Caco-2 (cell line): ENCODE measurements around the gene GPR39. TPM values are rescaled to one million over a fixed set of nuclear protein-coding genes. Genes with fewer than 3 reads are reported as not detected.

Source experiments
- BruUV-seq: library from RNA; stranded (reverse); fragments of 400-500 nt; replicated peaks from 2 replicates; lab custom pipeline; 2021; lab: Mats Ljungman, UMichigan
- CTCF ChIA-PET: fragments of 300-600 bp; sonication (Branson Sonifier 250); formaldehyde crosslinking; loops from one replicate; lab custom pipeline; 2022; ENCODE audit warnings: antibody characterized with exemption; lab: Charles Lee
- POLR2A ChIA-PET: fragments of 300-600 bp; sonication (Branson Sonifier 250); formaldehyde crosslinking; loops from one replicate; lab custom pipeline; 2022; ENCODE audit warnings: antibody characterized with exemption; lab: Charles Lee
- DNase-seq, 2 experiments: peaks; one replicate each; pipeline versions ENCODE4 v3.0.0 to v3.0.0-alpha.2; 2020 to 2022
- H3K27me3 ChIP-seq: replicated peaks from 2 replicates; pipeline ENCODE4 v1.6.0; 2011; ENCODE audit warnings: low read length; ENCODE audit not compliant: control insufficient read depth, insufficient read depth
- H3K36me3 ChIP-seq: 2 replicates; pipeline ENCODE4 v1.5.1; 2011; ENCODE audit warnings: low read length; ENCODE audit not compliant: control insufficient read depth, insufficient read depth
- H3K4me1 ChIP-seq: fragments of 250-450 bp; sonication (Bioruptor Pico); 2 replicates; pipeline ENCODE4 v1.5.1; 2020; ENCODE audit warnings: mild to moderate bottlenecking
- H3K4me3 ChIP-seq: 2 replicates; pipeline ENCODE4 v1.5.1; 2011; ENCODE audit warnings: low read depth, mild to moderate bottlenecking, control low read depth, low read length
- H3K9me3 ChIP-seq: fragments of 250-450 bp; sonication (Bioruptor Pico); 2 replicates; pipeline ENCODE4 v1.5.1; 2020; ENCODE audit warnings: mild to moderate bottlenecking, moderate library complexity
- H3K27ac Mint-ChIP-seq: one replicate; pipeline ENCODE4 v1.8.0; 2022; ENCODE audit warnings: mixed read lengths; ENCODE audit not compliant: unreplicated experiment
- H3K27me3 Mint-ChIP-seq: one replicate; pipeline ENCODE4 v1.8.0; 2022; ENCODE audit warnings: mixed read lengths; ENCODE audit not compliant: insufficient read depth, unreplicated experiment
- H3K36me3 Mint-ChIP-seq: one replicate; pipeline ENCODE4 v1.8.0; 2022; ENCODE audit warnings: mild to moderate bottlenecking, mixed read lengths; ENCODE audit not compliant: insufficient read depth, unreplicated experiment
- H3K4me1 Mint-ChIP-seq: one replicate; pipeline ENCODE4 v1.8.0; 2022; ENCODE audit warnings: low read depth, mixed read lengths; ENCODE audit not compliant: unreplicated experiment
- H3K4me3 Mint-ChIP-seq: one replicate; pipeline ENCODE4 v1.8.0; 2022; ENCODE audit warnings: mild to moderate bottlenecking, moderate library complexity, mixed read lengths; ENCODE audit not compliant: unreplicated experiment
- H3K9me3 Mint-ChIP-seq: one replicate; pipeline ENCODE4 v1.8.0; 2022; ENCODE audit warnings: mixed read lengths; ENCODE audit not compliant: unreplicated experiment
- intact Hi-C: fragments of 100-400 bp; cut with micrococcal nuclease; formaldehyde crosslinking; loops from one replicate; pipeline ENCODE4 v1.10.0; 2022; ENCODE audit not compliant: unreplicated experiment
- total RNA-seq: library from RNA; stranded (reverse); gene quantifications from 2 replicates; pipeline ENCODE4 v1.2.3, GENCODE V29; 2022
- TF ChIP-seq, protein P1 (sequence below), 2 experiments: fragments of 200-600 bp in 1 of 2; IDR thresholded peaks; 1 replicate in 1 of 2; 2 replicates in 1 of 2; pipeline versions ENCODE4 v1.5.1 to v1.8.0; 2011 to 2022; ENCODE audit warnings: antibody characterized with exemption in 1 of 2, control low read depth in 1 of 2, inconsistent platforms in 1 of 2, low read depth in 1 of 2, low read length in 1 of 2, mild to moderate bottlenecking in 1 of 2, moderate library complexity in 1 of 2; ENCODE audit not compliant: insufficient read depth in 1 of 2, severe bottlenecking in 1 of 2, unreplicated experiment in 1 of 2

The GPR39 gene
- total RNA-seq, 1 experiment from 2014 or later, result 26.8 TPM

- Mint-ChIP-seq H3K4me1 (peaks cover 7% of the 10 kb centered on the region), H3K4me3 (no peak overlapping the region), H3K9me3 (no peaks in the 10 kb centered on the region), H3K27me3 (no peaks in the 10 kb centered on the region), H3K36me3 (peaks cover 5% of the 10 kb centered on the region), H3K27ac (no peak overlapping the region)
- Histone ChIP-seq H3K4me3 (no peak overlapping the region), H3K4me1 (no peaks in the 10 kb centered on the region), H3K36me3 (no peaks in the 10 kb centered on the region), H3K27me3 (no peaks in the 10 kb centered on the region), H3K9me3 (no peaks in the 10 kb centered on the region)
- ChIA-PET CTCF (no interaction called here), POLR2A (no interaction called here)
- TF ChIP-seq, protein P1, sequence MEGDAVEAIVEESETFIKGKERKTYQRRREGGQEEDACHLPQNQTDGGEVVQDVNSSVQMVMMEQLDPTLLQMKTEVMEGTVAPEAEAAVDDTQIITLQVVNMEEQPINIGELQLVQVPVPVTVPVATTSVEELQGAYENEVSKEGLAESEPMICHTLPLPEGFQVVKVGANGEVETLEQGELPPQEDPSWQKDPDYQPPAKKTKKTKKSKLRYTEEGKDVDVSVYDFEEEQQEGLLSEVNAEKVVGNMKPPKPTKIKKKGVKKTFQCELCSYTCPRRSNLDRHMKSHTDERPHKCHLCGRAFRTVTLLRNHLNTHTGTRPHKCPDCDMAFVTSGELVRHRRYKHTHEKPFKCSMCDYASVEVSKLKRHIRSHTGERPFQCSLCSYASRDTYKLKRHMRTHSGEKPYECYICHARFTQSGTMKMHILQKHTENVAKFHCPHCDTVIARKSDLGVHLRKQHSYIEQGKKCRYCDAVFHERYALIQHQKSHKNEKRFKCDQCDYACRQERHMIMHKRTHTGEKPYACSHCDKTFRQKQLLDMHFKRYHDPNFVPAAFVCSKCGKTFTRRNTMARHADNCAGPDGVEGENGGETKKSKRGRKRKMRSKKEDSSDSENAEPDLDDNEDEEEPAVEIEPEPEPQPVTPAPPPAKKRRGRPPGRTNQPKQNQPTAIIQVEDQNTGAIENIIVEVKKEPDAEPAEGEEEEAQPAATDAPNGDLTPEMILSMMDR (IDR thresholded peaks at IDR 0.05; ENCODE audit: insufficient read depth in 1 of 2, low read depth in 1 of 2, low read length in 1 of 2, severe bottlenecking in 1 of 2, unreplicated experiment in 1 of 2), result no peak
- no peak for DNase-seq
- intact Hi-C loops, result no loop called here
- BruUV-seq, result no TSS peak
These were observed 156.9 kb downstream of the GPR39 start for GRCh38 chr2:132573444-132574007.

DNA sequence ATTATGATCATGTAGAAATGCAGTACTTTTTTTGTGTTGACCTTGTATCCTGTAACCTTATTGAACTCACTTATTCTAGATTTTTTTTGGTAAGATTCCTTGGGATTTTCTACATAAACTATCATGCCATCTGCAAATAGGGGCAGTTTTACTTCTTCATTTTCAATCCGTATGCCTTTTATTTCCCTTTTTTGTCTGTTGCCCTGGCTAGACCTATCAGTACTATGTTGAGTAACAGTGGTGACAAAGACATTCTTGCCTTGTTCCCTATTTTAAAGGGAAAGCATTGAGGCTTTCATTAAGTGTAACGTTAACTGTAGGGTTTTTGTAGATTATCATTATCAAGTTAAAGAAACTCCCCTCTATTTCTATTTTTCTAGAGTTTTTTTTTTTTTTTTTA is 161.1 kb downstream of the GPR39 start:
- H3K9me3 Mint-ChIP-seq, result no peaks in the 10 kb centered on the region
- H3K4me3 Mint-ChIP-seq, result no peak overlapping the region

GRCh38 chr2:132581591-132581990 is 165.0 kb downstream of the GPR39 start:
- H3K4me1 Mint-ChIP-seq, result peaks cover 17% of the 10 kb centered on the region
- Histone ChIP-seq H3K27me3 (no peaks in the 10 kb centered on the region), H3K9me3 (no peaks in the 10 kb centered on the region), H3K4me1 (no peaks in the 10 kb centered on the region), H3K36me3 (no peaks in the 10 kb centered on the region), H3K4me3 (no peak overlapping the region)
- POLR2A ChIA-PET, result no interaction called here
- no peak overlapping the region for H3K4me3 Mint-ChIP-seq
- CTCF ChIA-PET, result no interaction called here
- TF ChIP-seq, protein P1 (IDR thresholded peaks at IDR 0.05; ENCODE audit: insufficient read depth in 1 of 2, low read depth in 1 of 2, low read length in 1 of 2, severe bottlenecking in 1 of 2, unreplicated experiment in 1 of 2), result no peak
- intact Hi-C loops, result no loop called here
- peak overlapping the region; percentile 34 for H3K27ac Mint-ChIP-seq
- no TSS peak for BruUV-seq
- H3K36me3 Mint-ChIP-seq, result no peaks in the 10 kb centered on the region
- no peaks in the 10 kb centered on the region for H3K27me3 Mint-ChIP-seq
- no peak for DNase-seq
- no peaks in the 10 kb centered on the region for H3K9me3 Mint-ChIP-seq

More for the DNA sequence above, 161.1 kb downstream of the GPR39 start:
- Histone ChIP-seq H3K4me1 (no peaks in the 10 kb centered on the region), H3K4me3 (no peak overlapping the region), H3K36me3 (no peaks in the 10 kb centered on the region), H3K9me3 (no peaks in the 10 kb centered on the region), H3K27me3 (no peaks in the 10 kb centered on the region)
- Mint-ChIP-seq H3K36me3 (peaks cover 3% of the 10 kb centered on the region), H3K27ac (no peak overlapping the region), H3K27me3 (no peaks in the 10 kb centered on the region), H3K4me1 (no peaks in the 10 kb centered on the region)
- no peak for DNase-seq
- no TSS peak for BruUV-seq
- CTCF ChIA-PET, result no interaction called here
- intact Hi-C loops, result no loop called here
- POLR2A ChIA-PET, result no interaction called here
- TF ChIP-seq, protein P1 (IDR thresholded peaks at IDR 0.05; ENCODE audit: insufficient read depth in 1 of 2, low read depth in 1 of 2, low read length in 1 of 2, severe bottlenecking in 1 of 2, unreplicated experiment in 1 of 2), result no peak
